Right hindlimb (tissue), 1 donor: ENCODE measurements around the gene TRMT2A.

ENCODE experiments used
- DNase-seq: peaks from one replicate; pipeline ENCODE4 v3.0.0-alpha.2; 2018

TRMT2A gene

GRCh38 chr22:20117633-20118299, 740 bp upstream of the TRMT2A start:
- no peak for DNase-seq

GRCh38 chr22:20116376-20116950, 563 bp downstream of the TRMT2A start:
- DNase-seq: no peak

- DNase-seq: no peak
Observed at GRCh38 chr22:20115691-20116375, 1.2 kb downstream of the TRMT2A start, which contains the start of gene RANBP1. Gene RANBP1 (plus strand): TSS chr22:20116104. CDS start chr22:20116185, 81 bp downstream.

GRCh38 chr22:20114506-20115475, 2.2 kb downstream of the TRMT2A start:
- DNase-seq: no peak

- no peak for DNase-seq
Observed at GRCh38 chr22:20113551-20114310, 3.3 kb downstream of the TRMT2A start.

GRCh38 chr22:20112623-20113511, 4.2 kb downstream of the TRMT2A start:
- DNase-seq: no peak

- no peak for DNase-seq
Observed at GRCh38 chr22:20111689-20112622, 5.1 kb downstream of the TRMT2A start.

- DNase-seq: no peak
Observed at GRCh38 chr22:20111045-20111688, 5.9 kb downstream of the TRMT2A start.

GRCh38 chr22:20110359-20110985, 6.6 kb downstream of the TRMT2A start:
- no peak for DNase-seq

GRCh38 chr22:20109411-20110358, 7.3 kb downstream of the TRMT2A start:
- no peak for DNase-seq

- DNase-seq: no peak
Observed at GRCh38 chr22:20108757-20109230, 8.2 kb downstream of the TRMT2A start.

GRCh38 chr22:20107951-20108756, 8.9 kb downstream of the TRMT2A start:
- DNase-seq: no peak

GRCh38 chr22:20107471-20107901, 9.5 kb downstream of the TRMT2A start:
- no peak for DNase-seq

- DNase-seq: no peak
Observed at GRCh38 chr22:20106849-20107237, 10.2 kb downstream of the TRMT2A start.

- no peak for DNase-seq
Observed at GRCh38 chr22:20106205-20106848, 10.7 kb downstream of the TRMT2A start.
